IMR-90 (cell line): ENCODE results near the gene C16orf86. TPM values are rescaled to one million over a fixed set of nuclear protein-coding genes. Genes with fewer than 3 reads are reported as not detected.
A peak's percentile ranks its signal among the peaks of the same experiment; 100 is the strongest.

Source experiments
- ATAC-seq: fragments of 200-7000 bp; cut with Tn5 transposase; 2 replicates; pipeline ENCODE4 v1.9.1; 2020; ENCODE audit warnings: low read depth, mild to moderate bottlenecking, moderate library complexity
- BruUV-seq: library from RNA; stranded (reverse); fragments of 400-500 nt; replicated peaks from 2 replicates; lab custom pipeline; 2021; lab: Mats Ljungman, UMichigan
- CTCF ChIA-PET: fragments of 300-600 bp; formaldehyde crosslinking; extraction: SDS; loops from one replicate; lab custom pipeline; 2021; ENCODE audit warnings: antibody characterized with exemption; lab: Yijun Ruan, JAX
- POLR2A ChIA-PET: fragments of 300-600 bp; sonication (Branson Sonifier 250); formaldehyde crosslinking; loops from one replicate; lab custom pipeline; 2022; ENCODE audit warnings: antibody characterized with exemption; ENCODE audit not compliant: unreplicated experiment; lab: Charles Lee
- DNase-seq: peaks from one replicate; pipeline ENCODE4 v3.0.0; 2013
- H2AFZ ChIP-seq: replicated peaks from 2 replicates; pipeline ENCODE3; 2013; ENCODE audit warnings: low read length, mild to moderate bottlenecking; ENCODE audit not compliant: poor library complexity
- H2AK5ac ChIP-seq: 2 replicates; pipeline ENCODE4 v1.6.1; 2013; ENCODE audit warnings: low read depth, low read length, inconsistent platforms
- H2AK9ac ChIP-seq: replicated peaks from 2 replicates; pipeline ENCODE3; 2013; ENCODE audit warnings: mild to moderate bottlenecking, low read depth, low read length, moderate library complexity; ENCODE audit not compliant: poor library complexity
- H2BK120ac ChIP-seq: 2 replicates; pipeline ENCODE4 v1.6.1; 2013; ENCODE audit warnings: low read depth, low read length, inconsistent platforms
- H2BK15ac ChIP-seq: 3 replicates; pipeline ENCODE4 v1.6.1; 2013; ENCODE audit warnings: low read depth, low read length, inconsistent platforms
- H2BK20ac ChIP-seq: 2 replicates; pipeline ENCODE4 v1.6.1; 2013; ENCODE audit warnings: low read depth, mild to moderate bottlenecking, inconsistent platforms, low read length, moderate library complexity
- H2BK5ac ChIP-seq: 2 replicates; pipeline ENCODE4 v1.6.1; 2013; ENCODE audit warnings: mild to moderate bottlenecking, low read depth, low read length, inconsistent platforms; ENCODE audit not compliant: poor library complexity, severe bottlenecking
- H3K14ac ChIP-seq: replicated peaks from 2 replicates; pipeline ENCODE4 v1.6.1; 2013; ENCODE audit warnings: low read depth, low read length, inconsistent platforms
- H3K18ac ChIP-seq: 2 replicates; pipeline ENCODE4 v1.6.1; 2013; ENCODE audit warnings: low read depth, low read length, control low read depth
- H3K23ac ChIP-seq: 2 replicates; pipeline ENCODE4 v1.6.1; 2013; ENCODE audit warnings: low read depth, low read length, inconsistent platforms
- H3K27ac ChIP-seq: 2 replicates; pipeline ENCODE4 v1.5.1; 2013; ENCODE audit warnings: mild to moderate bottlenecking, control low read depth, low read length; ENCODE audit not compliant: insufficient read depth
- H3K27me3 ChIP-seq: 2 replicates; pipeline ENCODE4 v1.6.1; 2013; ENCODE audit warnings: low read length; ENCODE audit not compliant: control insufficient read depth, insufficient read depth
- H3K36me3 ChIP-seq: 2 replicates; pipeline ENCODE4 v1.6.1; 2013; ENCODE audit warnings: low read length, mixed read lengths; ENCODE audit not compliant: control insufficient read depth, insufficient read depth
- H3K4ac ChIP-seq: 2 replicates; pipeline ENCODE4 v1.6.1; 2013; ENCODE audit warnings: low read depth, low read length, inconsistent platforms
- H3K4me1 ChIP-seq: 2 replicates; pipeline ENCODE4 v1.6.1; 2013; ENCODE audit warnings: low read length, mixed read lengths; ENCODE audit not compliant: control insufficient read depth, insufficient read depth
- H3K4me2 ChIP-seq: 2 replicates; pipeline ENCODE4 v1.6.1; 2013; ENCODE audit warnings: low read depth, mild to moderate bottlenecking, control low read depth, low read length, moderate library complexity
- H3K4me3 ChIP-seq: 2 replicates; pipeline ENCODE4 v1.5.1; 2013; ENCODE audit warnings: low read depth, mild to moderate bottlenecking, control low read depth, low read length, moderate library complexity; ENCODE audit not compliant: insufficient read depth
- H3K56ac ChIP-seq: 2 replicates; pipeline ENCODE4 v1.6.1; 2013; ENCODE audit warnings: low read length, inconsistent platforms; ENCODE audit not compliant: insufficient read depth; ENCODE audit errors: extremely low read depth
- H3K79me1 ChIP-seq, 2 experiments: 2 replicates each; pipeline ENCODE4 v1.6.1; 2013; ENCODE audit warnings: low read length in 2 of 2, inconsistent platforms in 1 of 2, low read depth in 1 of 2
- H3K9ac ChIP-seq: 2 replicates; pipeline ENCODE4 v1.6.1; 2013; ENCODE audit warnings: low read depth, low read length, control low read depth
- H3K9me1 ChIP-seq: 2 replicates; pipeline ENCODE4 v1.6.1; 2013; ENCODE audit warnings: low read length, inconsistent platforms; ENCODE audit not compliant: insufficient read depth
- H3K9me3 ChIP-seq: 2 replicates; pipeline ENCODE4 v1.6.1; 2013; ENCODE audit warnings: low read length; ENCODE audit not compliant: control insufficient read depth, insufficient read depth
- H4K20me1 ChIP-seq: 2 replicates; pipeline ENCODE4 v1.6.1; 2013; ENCODE audit warnings: low read length, inconsistent platforms; ENCODE audit not compliant: insufficient read depth
- H4K5ac ChIP-seq: 2 replicates; pipeline ENCODE4 v1.6.1; 2013; ENCODE audit warnings: mild to moderate bottlenecking, low read depth, low read length, control low read depth
- H4K8ac ChIP-seq, 2 experiments: 2 replicates each; pipeline ENCODE4 v1.6.1; 2013; ENCODE audit warnings: low read depth in 2 of 2, low read length in 2 of 2, control low read depth in 1 of 2, inconsistent platforms in 1 of 2
- H4K91ac ChIP-seq: 2 replicates; pipeline ENCODE4 v1.6.1; 2013; ENCODE audit warnings: low read depth, low read length, inconsistent platforms; ENCODE audit not compliant: insufficient read depth
- CEBPB ChIP-seq: IDR thresholded peaks from 2 replicates; pipeline ENCODE4 v1.6.1; 2012; ENCODE audit warnings: low read depth, low read length, improper control_type of control experiment
- FOS ChIP-seq: fragments of 150-350 bp; IDR thresholded peaks from 2 replicates; pipeline ENCODE4 v1.6.1; 2016; ENCODE audit warnings: low read depth, low read length
- MAFK ChIP-seq: IDR thresholded peaks from 2 replicates; pipeline ENCODE4 v1.6.1; 2012; ENCODE audit warnings: low read depth, low read length, improper control_type of control experiment
- MAZ ChIP-seq: IDR thresholded peaks from 2 replicates; pipeline ENCODE4 v1.6.1; 2012; ENCODE audit warnings: low read depth, mild to moderate bottlenecking, low read length, improper control_type of control experiment, moderate library complexity, borderline replicate concordance
- MXI1 ChIP-seq: IDR thresholded peaks from 2 replicates; pipeline ENCODE4 v1.6.1; 2012; ENCODE audit warnings: low read depth, mild to moderate bottlenecking, low read length, moderate library complexity, borderline replicate concordance
- NFE2L2 ChIP-seq: fragments of 150-350 bp; IDR thresholded peaks from 2 replicates; pipeline ENCODE4 v1.6.1; 2016; ENCODE audit warnings: low read depth, mild to moderate bottlenecking, low read length
- POLR2A ChIP-seq: IDR thresholded peaks from 2 replicates; pipeline ENCODE4 v1.6.1; 2012; ENCODE audit warnings: mild to moderate bottlenecking, low read depth, low read length
- RAD21 ChIP-seq: IDR thresholded peaks from 2 replicates; pipeline ENCODE4 v1.6.1; 2012; ENCODE audit warnings: low read length, improper control_type of control experiment
- RCOR1 ChIP-seq: IDR thresholded peaks from 2 replicates; pipeline ENCODE4 v1.6.1; 2012; ENCODE audit warnings: mild to moderate bottlenecking, low read length, improper control_type of control experiment; ENCODE audit not compliant: insufficient replicate concordance
- RFX5 ChIP-seq: IDR thresholded peaks from 2 replicates; pipeline ENCODE4 v1.8.0; 2012; ENCODE audit warnings: low read depth, mild to moderate bottlenecking, low read length, moderate library complexity
- SMC3 ChIP-seq: fragments of 150-350 bp; IDR thresholded peaks from 2 replicates; pipeline ENCODE4 v1.6.1; 2016; ENCODE audit warnings: low read depth, mild to moderate bottlenecking, antibody characterized with exemption, low read length, moderate library complexity
- WGBS, 2 experiments: methylation state at CpG; one replicate each; pipeline versions ENCODE4 v1.1.5 to v1.1.7; 2013; ENCODE audit warnings: missing lambda C conversion rate in 2 of 2; ENCODE audit not compliant: insufficient read length in 1 of 2; ENCODE audit errors: extremely low coverage in 2 of 2; 5-methylcytosine and 5-hydroxymethylcytosine counted together
- dilution Hi-C: fragments of 300-500 bp; cut with HindIII; formaldehyde crosslinking; loops from one replicate; pipeline ENCODE4 v1.14.3; 2018; ENCODE audit warnings: low sequenced_read_pairs; ENCODE audit not compliant: unreplicated experiment
- in situ Hi-C: fragments of 300-500 bp; cut with MboI; formaldehyde crosslinking; loops from 3 replicates; pipeline ENCODE4 v1.14.3; 2019; ENCODE audit warnings: low sequenced_read_pairs, inconsistent platforms, mixed read lengths
- intact Hi-C: fragments of 100-400 bp; cut with micrococcal nuclease; formaldehyde crosslinking; loops from 2 replicates; pipeline ENCODE4 v1.10.0; 2022
- polyA plus RNA-seq, 3 experiments: library from polyadenylated mRNA; depleted of rRNA; stranded (reverse); fragments of >200 nt; gene quantifications; 2 replicates each; pipeline ENCODE4 v1.2.3, GENCODE V29; 2012; ENCODE audit warnings: low replicate concordance in 1 of 3
- total RNA-seq: library from RNA; depleted of rRNA; stranded (reverse); fragments of >200 nt; gene quantifications from 2 replicates; pipeline ENCODE4 v1.2.3, GENCODE V29; 2012
- TF ChIP-seq, protein P1 (sequence below): fragments of 150-350 bp; IDR thresholded peaks from 2 replicates; pipeline ENCODE4 v1.6.1; 2016; ENCODE audit warnings: low read depth, mild to moderate bottlenecking, low read length, moderate library complexity, borderline replicate concordance
- TF ChIP-seq, protein P2 (sequence below): conservative IDR thresholded peaks from 2 replicates; pipeline ENCODE4 v1.5.1; 2012; ENCODE audit warnings: mild to moderate bottlenecking, low read depth, low read length, improper control_type of control experiment

The C16orf86 gene
- total and polyA plus RNA-seq, 2 of the 4 experiments (the other 2 are of a cell fraction): 0.54 to 0.70 TPM

GRCh38 chr16:67661101-67661761, 5.4 kb upstream of the C16orf86 start:
- Histone ChIP-seq H2AFZ (peak overlapping the region; percentile 91), H2AK9ac (no peak overlapping the region), H4K5ac (no peak overlapping the region), H3K27me3 (no peaks in the 10 kb centered on the region), H3K9ac (no peak overlapping the region), H3K79me1 (peaks cover 11 to 32% of the 10 kb centered on the region in 2 experiments), H2BK5ac (no peak overlapping the region), H2BK120ac (no peak overlapping the region), H2AK5ac (no peak overlapping the region), H3K27ac (no peak overlapping the region), H3K14ac (no peak overlapping the region), H3K4me3 (peak overlapping the region; percentile 3; the same call in 1 of the 2 replicates), H3K23ac (no peak overlapping the region), H3K18ac (no peak overlapping the region), H3K4ac (no peak overlapping the region), H4K20me1 (peaks cover 5% of the 10 kb centered on the region), H4K8ac (no peak overlapping the region), H4K91ac (no peak overlapping the region), H2BK20ac (no peak overlapping the region), H3K4me1 (peaks cover 7% of the 10 kb centered on the region), H3K36me3 (peaks cover 3% of the 10 kb centered on the region; the same call in 1 of the 2 replicates), H3K9me1 (peaks cover 4% of the 10 kb centered on the region), H2BK15ac (no peak overlapping the region), H3K4me2 (peak overlapping the region; percentile 41), H3K9me3 (no peaks in the 10 kb centered on the region), H3K56ac (no peak overlapping the region)
- DNase-seq: peak; percentile 52
- dilution Hi-C loops (no loop called here), intact Hi-C loops (no loop called here), in situ Hi-C loops (loop anchor here (10.0 kb wide), 1 partner anchor 136 kb away; the partner anchor contains the start of gene RIPOR1)
- CTCF ChIA-PET: interaction anchor here (1.4 kb wide), 1 partner anchor 99 kb away, joined by 4 read pairs; the partner anchor contains the start of gene CTCF
- WGBS, 2 experiments: 5% methylated on average over 10 of the region's 39 CpGs; no CpG with 5 or more reads in 1 of the 2 experiments
- BruUV-seq: no TSS peak
- POLR2A ChIA-PET: interaction anchor here (0.6 kb wide), 1 partner anchor 1139 kb away, joined by 5 read pairs; no protein-coding TSS in a partner anchor
- TF ChIP-seq POLR2A: no peak
- no peak for TF ChIP-seq NFE2L2
- TF ChIP-seq, protein P1, sequence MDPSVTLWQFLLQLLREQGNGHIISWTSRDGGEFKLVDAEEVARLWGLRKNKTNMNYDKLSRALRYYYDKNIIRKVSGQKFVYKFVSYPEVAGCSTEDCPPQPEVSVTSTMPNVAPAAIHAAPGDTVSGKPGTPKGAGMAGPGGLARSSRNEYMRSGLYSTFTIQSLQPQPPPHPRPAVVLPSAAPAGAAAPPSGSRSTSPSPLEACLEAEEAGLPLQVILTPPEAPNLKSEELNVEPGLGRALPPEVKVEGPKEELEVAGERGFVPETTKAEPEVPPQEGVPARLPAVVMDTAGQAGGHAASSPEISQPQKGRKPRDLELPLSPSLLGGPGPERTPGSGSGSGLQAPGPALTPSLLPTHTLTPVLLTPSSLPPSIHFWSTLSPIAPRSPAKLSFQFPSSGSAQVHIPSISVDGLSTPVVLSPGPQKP: no peak
- TF ChIP-seq FOS: no peak
- no peak for TF ChIP-seq CEBPB
- no peak for TF ChIP-seq MXI1
- no peak for TF ChIP-seq MAZ
- TF ChIP-seq, protein P2, sequence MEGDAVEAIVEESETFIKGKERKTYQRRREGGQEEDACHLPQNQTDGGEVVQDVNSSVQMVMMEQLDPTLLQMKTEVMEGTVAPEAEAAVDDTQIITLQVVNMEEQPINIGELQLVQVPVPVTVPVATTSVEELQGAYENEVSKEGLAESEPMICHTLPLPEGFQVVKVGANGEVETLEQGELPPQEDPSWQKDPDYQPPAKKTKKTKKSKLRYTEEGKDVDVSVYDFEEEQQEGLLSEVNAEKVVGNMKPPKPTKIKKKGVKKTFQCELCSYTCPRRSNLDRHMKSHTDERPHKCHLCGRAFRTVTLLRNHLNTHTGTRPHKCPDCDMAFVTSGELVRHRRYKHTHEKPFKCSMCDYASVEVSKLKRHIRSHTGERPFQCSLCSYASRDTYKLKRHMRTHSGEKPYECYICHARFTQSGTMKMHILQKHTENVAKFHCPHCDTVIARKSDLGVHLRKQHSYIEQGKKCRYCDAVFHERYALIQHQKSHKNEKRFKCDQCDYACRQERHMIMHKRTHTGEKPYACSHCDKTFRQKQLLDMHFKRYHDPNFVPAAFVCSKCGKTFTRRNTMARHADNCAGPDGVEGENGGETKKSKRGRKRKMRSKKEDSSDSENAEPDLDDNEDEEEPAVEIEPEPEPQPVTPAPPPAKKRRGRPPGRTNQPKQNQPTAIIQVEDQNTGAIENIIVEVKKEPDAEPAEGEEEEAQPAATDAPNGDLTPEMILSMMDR: no peak
- no peak for TF ChIP-seq MAFK
- no peak for TF ChIP-seq SMC3
- TF ChIP-seq RFX5: no peak
- TF ChIP-seq RAD21: no peak
- TF ChIP-seq RCOR1: no peak
- ATAC-seq: peak; percentile 11
